ENCODE results near the gene PGAM5.

PGAM5 gene

DNA sequence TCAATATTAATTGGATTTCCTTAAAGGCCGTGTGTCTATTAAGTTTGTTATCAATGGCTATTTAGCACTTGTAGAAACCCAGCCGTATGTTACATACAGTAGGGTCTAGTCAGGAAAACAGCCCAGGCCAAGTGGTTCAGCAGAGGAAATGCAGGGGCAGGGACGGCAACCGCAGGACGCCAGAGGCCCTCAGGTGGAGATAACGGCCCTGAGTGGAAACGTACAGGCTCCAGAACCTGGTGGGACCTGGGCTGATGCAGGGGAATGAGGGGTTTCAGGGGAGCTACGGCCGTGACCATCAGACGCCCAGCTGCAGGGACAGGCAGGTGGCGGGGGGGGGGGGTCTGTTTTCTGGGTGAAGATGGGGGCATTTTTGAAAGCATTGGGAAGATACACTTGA, 54.7 kb downstream of the PGAM5 start:
- peaks cover 56% of the 10 kb centered on the region for H3F3A ChIP-seq (ENCODE audit: control insufficient read depth, insufficient read depth)
- peak overlapping the region; percentile 96 for H3K4me2 ChIP-seq (ENCODE audit: low read length)
- TF ChIP-seq CTCF (IDR thresholded peaks at IDR 0.05; ENCODE audit: low read depth, low read length, poor library complexity, severe bottlenecking) (no peak), EZH2phosphoT487 (IDR thresholded peaks at IDR 0.05; ENCODE audit: borderline replicate concordance, low read length) (no peak)
- no peaks in the 10 kb centered on the region for H3K27me3 ChIP-seq (ENCODE audit: control insufficient read depth, low read length)
- no peaks in the 10 kb centered on the region for H3K9me2 ChIP-seq (replicated peaks; ENCODE audit: control insufficient read depth, low read length)
- H3K79me2 ChIP-seq (ENCODE audit: control insufficient read depth, low read length), result peaks cover 65% of the 10 kb centered on the region
- peaks cover 2% of the 10 kb centered on the region; the same call in 1 of the 2 replicates for H3K9me3 ChIP-seq (ENCODE audit: control insufficient read depth, insufficient read depth, low read length)
- H3K27ac ChIP-seq (ENCODE audit: low read depth, low read length), result peak overlapping the region; percentile 95
- peaks cover 80% of the 10 kb centered on the region for H3K4me1 ChIP-seq (ENCODE audit: control insufficient read depth, low read length)
- H3K4me3 ChIP-seq (ENCODE audit: low read length), result peak overlapping the region; percentile 1; the same call in 1 of the 2 replicates
- peaks cover 61% of the 10 kb centered on the region for H3K36me3 ChIP-seq (ENCODE audit: control insufficient read depth, low read length)
- H4K20me1 ChIP-seq (ENCODE audit: control insufficient read depth, insufficient read depth, low read depth, low read length), result peaks cover 7% of the 10 kb centered on the region

- peak overlapping the region; percentile 96 for H3K4me2 ChIP-seq (ENCODE audit: low read length)
- peaks cover 56% of the 10 kb centered on the region for H3K79me2 ChIP-seq (ENCODE audit: control insufficient read depth, low read length)
- H3F3A ChIP-seq (ENCODE audit: control insufficient read depth, insufficient read depth), result peaks cover 68% of the 10 kb centered on the region
- no peaks in the 10 kb centered on the region for H4K20me1 ChIP-seq (ENCODE audit: control insufficient read depth, insufficient read depth, low read depth, low read length)
- peaks cover 90% of the 10 kb centered on the region for H3K4me1 ChIP-seq (ENCODE audit: control insufficient read depth, low read length)
- H3K4me3 ChIP-seq (ENCODE audit: low read length), result peak overlapping the region; percentile 81
- H3K9me2 ChIP-seq (replicated peaks; ENCODE audit: control insufficient read depth, low read length), result no peaks in the 10 kb centered on the region
- H3K27ac ChIP-seq (ENCODE audit: low read depth, low read length), result peak overlapping the region; percentile 95
- peaks cover 2% of the 10 kb centered on the region; the same call in 1 of the 2 replicates for H3K9me3 ChIP-seq (ENCODE audit: control insufficient read depth, insufficient read depth, low read length)
- H3K27me3 ChIP-seq (ENCODE audit: control insufficient read depth, low read length), result no peaks in the 10 kb centered on the region
- H3K36me3 ChIP-seq (ENCODE audit: control insufficient read depth, low read length), result peaks cover 59% of the 10 kb centered on the region
- TF ChIP-seq EZH2phosphoT487 (IDR thresholded peaks at IDR 0.05; ENCODE audit: borderline replicate concordance, low read length) (no peak), CTCF (IDR thresholded peaks at IDR 0.05; ENCODE audit: low read depth, low read length, poor library complexity, severe bottlenecking) (peak; percentile 14)
These were observed 55.9 kb downstream of the PGAM5 start for GRCh38 chr12:132766380-132767085.

DNA sequence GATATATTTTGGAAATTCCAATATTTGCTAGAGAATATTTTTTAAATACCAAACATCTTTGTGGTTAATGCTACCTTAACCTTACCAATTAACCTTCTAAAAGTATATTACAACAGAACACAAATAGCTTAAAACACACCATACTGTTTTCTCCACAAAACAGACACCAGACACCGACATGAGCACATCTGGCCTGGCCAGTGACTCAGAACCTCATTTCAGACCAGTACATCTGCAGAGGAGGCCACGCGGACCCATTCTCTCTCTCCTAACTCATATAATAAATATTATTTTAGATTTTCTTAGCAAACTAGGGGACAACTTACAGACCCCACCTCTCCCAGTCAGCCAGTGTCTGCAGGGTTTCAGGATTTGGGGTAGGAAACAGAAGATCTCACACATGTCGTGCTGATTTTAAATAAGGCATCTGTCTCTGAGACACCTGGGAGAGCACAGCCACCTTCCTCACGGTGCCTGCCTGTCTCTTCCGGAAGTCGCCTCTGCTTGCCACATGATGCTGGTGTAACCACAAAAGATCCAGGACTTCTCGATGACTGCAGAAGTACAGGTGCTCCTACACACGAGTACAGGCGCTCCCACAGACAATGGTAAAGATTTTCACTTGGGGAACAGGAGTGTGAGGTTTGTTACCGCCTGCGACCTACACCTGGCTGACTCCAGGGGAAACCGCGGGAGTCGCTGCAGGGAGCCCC, 60.6 kb downstream of the PGAM5 start:
- peaks cover 81% of the 10 kb centered on the region for H3K4me1 ChIP-seq (ENCODE audit: control insufficient read depth, low read length)
- H4K20me1 ChIP-seq (ENCODE audit: control insufficient read depth, insufficient read depth, low read depth, low read length), result no peaks in the 10 kb centered on the region
- peak overlapping the region; percentile 81 for H3K4me3 ChIP-seq (ENCODE audit: low read length)
- H3K9me3 ChIP-seq (ENCODE audit: control insufficient read depth, insufficient read depth, low read length), result peaks cover 2% of the 10 kb centered on the region; the same call in 1 of the 2 replicates
- no peak for TF ChIP-seq CTCF (IDR thresholded peaks at IDR 0.05; ENCODE audit: low read depth, low read length, poor library complexity, severe bottlenecking)
- TF ChIP-seq EZH2phosphoT487 (IDR thresholded peaks at IDR 0.05; ENCODE audit: borderline replicate concordance, low read length), result no peak
- H3K36me3 ChIP-seq (ENCODE audit: control insufficient read depth, low read length), result peaks cover 78% of the 10 kb centered on the region
- no peaks in the 10 kb centered on the region for H3K9me2 ChIP-seq (replicated peaks; ENCODE audit: control insufficient read depth, low read length)
- H3K4me2 ChIP-seq (ENCODE audit: low read length), result peak overlapping the region; percentile 96
- H3F3A ChIP-seq (ENCODE audit: control insufficient read depth, insufficient read depth), result peaks cover 70% of the 10 kb centered on the region
- peaks cover 25% of the 10 kb centered on the region for H3K79me2 ChIP-seq (ENCODE audit: control insufficient read depth, low read length)
- peak overlapping the region; percentile 95 for H3K27ac ChIP-seq (ENCODE audit: low read depth, low read length)
- H3K27me3 ChIP-seq (ENCODE audit: control insufficient read depth, low read length), result no peaks in the 10 kb centered on the region

All from DOHH2 (cell line).